Ishikawa (cell line): ENCODE measurements around the gene NRCAM.

Experiments used
- CEBPB ChIP-seq: IDR thresholded peaks from 2 replicates; pipeline ENCODE4 v1.6.1; 2012
- CREB1 ChIP-seq: IDR thresholded peaks from 2 replicates; pipeline ENCODE4 v1.6.1; 2012; ENCODE audit warnings: low read depth
- EGR1 ChIP-seq: IDR thresholded peaks from 2 replicates; pipeline ENCODE4 v1.6.1; 2012
- EP300 ChIP-seq: IDR thresholded peaks from 2 replicates; pipeline ENCODE4 v1.6.1; 2012; ENCODE audit warnings: borderline replicate concordance
- FOXM1 ChIP-seq: IDR thresholded peaks from 2 replicates; pipeline ENCODE4 v1.6.1; 2012; ENCODE audit warnings: low read depth, borderline replicate concordance
- NFIC ChIP-seq: IDR thresholded peaks from 2 replicates; pipeline ENCODE4 v1.6.1; 2012
- RAD21 ChIP-seq: IDR thresholded peaks from 2 replicates; pipeline ENCODE4 v1.6.1; 2012; ENCODE audit warnings: low read depth
- TAF1 ChIP-seq: IDR thresholded peaks from 2 replicates; pipeline ENCODE4 v1.6.1; 2012; ENCODE audit warnings: low read depth, mild to moderate bottlenecking
- TCF12 ChIP-seq: IDR thresholded peaks from 2 replicates; pipeline ENCODE4 v1.6.1; 2012; ENCODE audit warnings: low read depth
- TEAD4 ChIP-seq: IDR thresholded peaks from 2 replicates; pipeline ENCODE4 v1.6.1; 2012
- YY1 ChIP-seq: IDR thresholded peaks from 2 replicates; pipeline ENCODE4 v1.6.1; 2012; ENCODE audit warnings: low read depth
- ZBTB7A ChIP-seq: IDR thresholded peaks from 2 replicates; pipeline ENCODE4 v1.6.1; 2012; ENCODE audit warnings: low read depth
- TF ChIP-seq, protein P1 (sequence below): IDR thresholded peaks from 2 replicates; pipeline ENCODE4 v1.6.1; 2012
- TF ChIP-seq, protein P2 (sequence below): IDR thresholded peaks from 2 replicates; pipeline ENCODE4 v1.6.1; 2012
- TF ChIP-seq, protein P3 (sequence below): IDR thresholded peaks from 2 replicates; pipeline ENCODE4 v1.6.1; 2012; ENCODE audit warnings: low read depth, mild to moderate bottlenecking

The NRCAM gene

DNA sequence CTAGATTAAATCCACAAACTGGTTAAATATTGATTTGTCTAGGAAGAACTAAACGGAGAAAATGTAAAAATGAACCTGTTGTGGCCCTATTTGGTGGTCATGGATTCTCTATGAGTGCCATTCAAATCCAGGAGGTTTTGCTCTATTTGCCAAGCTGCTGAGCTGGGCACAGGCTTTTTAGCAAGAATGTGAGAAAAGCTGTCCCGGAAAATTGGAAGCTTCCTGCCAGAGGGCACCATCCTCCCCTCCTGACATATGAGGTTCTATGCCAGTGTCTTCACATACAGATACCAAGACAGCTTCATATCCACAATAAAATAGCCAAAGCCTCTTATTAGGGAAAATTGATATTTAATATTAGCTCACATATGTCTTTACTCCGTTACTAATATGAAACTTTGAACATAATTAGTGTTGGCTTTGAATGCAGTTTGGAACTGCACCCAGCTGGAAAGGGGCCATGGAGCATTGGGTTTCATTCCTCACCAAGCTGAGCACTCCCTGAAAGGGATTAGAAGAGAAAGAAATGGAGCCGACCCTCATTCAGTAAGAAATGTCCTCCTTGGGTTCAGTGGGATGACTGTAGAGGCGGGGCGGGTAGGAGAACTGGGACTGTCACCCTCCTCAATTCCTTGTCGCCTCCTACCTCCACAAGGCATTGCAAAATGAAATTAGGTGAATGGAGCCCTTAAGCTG, 47.8 kb downstream of the NRCAM start:
- TF ChIP-seq, protein P1, sequence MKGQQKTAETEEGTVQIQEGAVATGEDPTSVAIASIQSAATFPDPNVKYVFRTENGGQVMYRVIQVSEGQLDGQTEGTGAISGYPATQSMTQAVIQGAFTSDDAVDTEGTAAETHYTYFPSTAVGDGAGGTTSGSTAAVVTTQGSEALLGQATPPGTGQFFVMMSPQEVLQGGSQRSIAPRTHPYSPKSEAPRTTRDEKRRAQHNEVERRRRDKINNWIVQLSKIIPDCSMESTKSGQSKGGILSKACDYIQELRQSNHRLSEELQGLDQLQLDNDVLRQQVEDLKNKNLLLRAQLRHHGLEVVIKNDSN = no peak
- TF ChIP-seq ZBTB7A (no peak), CEBPB (no peak)
- TF ChIP-seq, protein P2, sequence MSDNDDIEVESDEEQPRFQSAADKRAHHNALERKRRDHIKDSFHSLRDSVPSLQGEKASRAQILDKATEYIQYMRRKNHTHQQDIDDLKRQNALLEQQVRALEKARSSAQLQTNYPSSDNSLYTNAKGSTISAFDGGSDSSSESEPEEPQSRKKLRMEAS = no peak

DNA sequence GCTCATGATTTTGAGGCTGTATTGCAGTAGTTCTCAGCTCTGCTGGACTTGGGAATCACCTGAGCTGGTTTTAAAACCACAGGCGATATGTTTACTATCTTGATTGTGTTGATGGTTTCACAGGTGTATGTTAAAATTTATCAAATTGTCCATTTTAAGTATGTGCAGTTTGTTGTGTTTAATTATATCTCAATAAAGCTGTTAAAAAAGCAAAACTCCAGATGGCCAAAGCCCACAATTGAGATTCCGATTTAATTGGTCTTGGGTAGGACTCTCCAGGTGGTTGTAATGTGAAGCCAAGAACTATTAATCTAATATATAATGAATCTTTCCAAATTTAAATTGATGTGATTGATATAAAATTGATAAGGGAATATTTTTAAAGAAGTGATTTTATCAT, 48.6 kb downstream of the NRCAM start:
- TF ChIP-seq, protein P3, sequence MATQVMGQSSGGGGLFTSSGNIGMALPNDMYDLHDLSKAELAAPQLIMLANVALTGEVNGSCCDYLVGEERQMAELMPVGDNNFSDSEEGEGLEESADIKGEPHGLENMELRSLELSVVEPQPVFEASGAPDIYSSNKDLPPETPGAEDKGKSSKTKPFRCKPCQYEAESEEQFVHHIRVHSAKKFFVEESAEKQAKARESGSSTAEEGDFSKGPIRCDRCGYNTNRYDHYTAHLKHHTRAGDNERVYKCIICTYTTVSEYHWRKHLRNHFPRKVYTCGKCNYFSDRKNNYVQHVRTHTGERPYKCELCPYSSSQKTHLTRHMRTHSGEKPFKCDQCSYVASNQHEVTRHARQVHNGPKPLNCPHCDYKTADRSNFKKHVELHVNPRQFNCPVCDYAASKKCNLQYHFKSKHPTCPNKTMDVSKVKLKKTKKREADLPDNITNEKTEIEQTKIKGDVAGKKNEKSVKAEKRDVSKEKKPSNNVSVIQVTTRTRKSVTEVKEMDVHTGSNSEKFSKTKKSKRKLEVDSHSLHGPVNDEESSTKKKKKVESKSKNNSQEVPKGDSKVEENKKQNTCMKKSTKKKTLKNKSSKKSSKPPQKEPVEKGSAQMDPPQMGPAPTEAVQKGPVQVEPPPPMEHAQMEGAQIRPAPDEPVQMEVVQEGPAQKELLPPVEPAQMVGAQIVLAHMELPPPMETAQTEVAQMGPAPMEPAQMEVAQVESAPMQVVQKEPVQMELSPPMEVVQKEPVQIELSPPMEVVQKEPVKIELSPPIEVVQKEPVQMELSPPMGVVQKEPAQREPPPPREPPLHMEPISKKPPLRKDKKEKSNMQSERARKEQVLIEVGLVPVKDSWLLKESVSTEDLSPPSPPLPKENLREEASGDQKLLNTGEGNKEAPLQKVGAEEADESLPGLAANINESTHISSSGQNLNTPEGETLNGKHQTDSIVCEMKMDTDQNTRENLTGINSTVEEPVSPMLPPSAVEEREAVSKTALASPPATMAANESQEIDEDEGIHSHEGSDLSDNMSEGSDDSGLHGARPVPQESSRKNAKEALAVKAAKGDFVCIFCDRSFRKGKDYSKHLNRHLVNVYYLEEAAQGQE = no peak
- no peak for TF ChIP-seq YY1

DNA sequence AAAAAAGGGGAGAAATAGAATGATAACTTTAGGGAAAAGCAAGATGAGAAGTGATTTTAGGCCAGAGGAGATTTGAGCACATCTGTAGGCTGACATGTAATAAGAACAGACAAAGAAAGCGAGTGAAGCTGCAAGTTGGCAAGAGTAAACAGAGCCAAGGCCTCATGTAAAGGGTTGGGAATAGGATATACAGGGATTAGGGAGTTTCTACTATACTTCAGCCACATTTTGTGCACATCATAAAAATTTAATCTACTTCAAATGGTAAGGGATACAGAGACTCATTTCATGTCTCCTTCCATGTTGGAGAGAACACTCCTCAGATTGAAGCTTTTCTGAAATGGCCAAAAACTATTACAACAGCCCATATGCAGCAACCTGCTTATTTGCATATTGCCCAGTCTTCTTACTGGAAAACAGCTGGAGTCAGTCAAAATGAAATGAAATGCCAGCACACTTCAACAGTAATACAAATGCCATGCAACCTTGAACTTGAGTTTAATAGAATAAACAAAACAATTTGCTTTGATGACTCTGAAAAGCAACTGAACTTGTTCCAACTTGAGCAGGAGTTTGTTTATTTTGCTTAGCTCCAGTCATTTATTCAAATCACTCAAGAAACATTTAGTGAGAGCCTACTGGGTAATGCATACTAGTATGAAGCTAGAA, 49.9 kb downstream of the NRCAM start:
- TF ChIP-seq, protein P1 = no peak
- TF ChIP-seq, protein P3 = no peak
- TF ChIP-seq CREB1 (no peak), FOXM1 (no peak), YY1 (no peak), ZBTB7A (no peak), NFIC (no peak), TEAD4 (no peak), TAF1 (no peak)

DNA sequence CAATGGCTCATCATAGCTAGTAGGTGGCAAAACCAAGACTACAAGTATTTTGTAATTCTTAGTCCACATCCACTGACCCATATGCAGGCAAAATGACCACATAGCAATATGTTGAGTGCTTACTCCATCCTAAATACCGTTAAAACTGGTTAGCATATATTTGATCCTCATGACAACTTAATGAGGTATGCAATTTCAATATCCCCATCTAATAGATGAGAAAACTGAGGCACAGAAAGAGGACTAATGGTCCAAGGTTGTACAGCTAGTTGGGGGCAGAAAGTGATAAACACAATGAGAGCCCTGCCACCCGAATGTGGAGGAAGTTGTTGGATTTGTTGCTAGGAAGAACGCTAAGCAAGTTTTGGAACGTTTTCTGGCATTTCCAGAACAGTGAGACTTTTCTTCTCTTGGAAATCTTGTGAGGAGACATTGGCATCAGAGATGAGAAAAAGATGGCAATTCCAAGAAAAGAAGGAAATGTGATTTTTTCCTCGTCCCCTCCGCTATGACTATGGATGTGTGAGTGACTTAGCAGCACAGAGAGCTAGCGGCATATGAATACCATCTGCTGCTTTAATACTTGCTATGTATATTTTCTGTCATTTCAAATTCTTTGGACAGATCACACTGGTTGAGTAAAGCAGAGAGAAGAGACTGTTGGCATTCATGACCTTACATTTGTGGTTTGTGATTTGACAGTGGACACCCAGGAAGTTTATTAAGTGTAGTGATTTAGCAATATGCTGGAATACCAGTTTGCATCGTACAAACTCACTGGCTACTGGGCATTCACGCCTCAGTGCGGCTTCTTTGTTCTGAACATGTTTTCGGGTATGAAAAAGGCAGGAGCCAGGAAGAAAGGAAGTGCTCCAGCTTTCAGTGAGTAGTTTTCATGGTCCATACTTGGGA, 51.5 kb downstream of the NRCAM start:
- TF ChIP-seq, protein P1 = no peak
- no peak for TF ChIP-seq ZBTB7A
- TF ChIP-seq, protein P2 = no peak
- TF ChIP-seq FOXM1 = no peak
- TF ChIP-seq CREB1 = no peak
- no peak for TF ChIP-seq CEBPB
- no peak for TF ChIP-seq EGR1
- TF ChIP-seq, protein P3 = no peak
- no peak for TF ChIP-seq TCF12
- TF ChIP-seq YY1 = no peak
- no peak for TF ChIP-seq TAF1
- TF ChIP-seq RAD21 = no peak
- no peak for TF ChIP-seq TEAD4
- TF ChIP-seq NFIC = no peak
- no peak for TF ChIP-seq EP300
